Heart left ventricle (tissue), 13 donors: ENCODE results near the gene FLT4.

Experiments used
- POLR2A ChIP-seq, 2 donors: fragments of 450-650 bp; IDR thresholded peaks; one replicate each; pipeline ENCODE4 v1.6.1; 2017; ENCODE audit warnings: antibody characterized with exemption in 2 of 2, mild to moderate bottlenecking in 2 of 2, moderate library complexity in 2 of 2
- TF ChIP-seq, protein P1 (sequence below), 12 donors: fragments of 200-600 bp; sonication (generic) in 4 of 12; IDR thresholded peaks; one replicate each; pipeline versions ENCODE4 v1.5.0 to v1.8.0; 2018 to 2022; ENCODE audit warnings: antibody characterized with exemption in 12 of 12, mild to moderate bottlenecking in 5 of 12
- donor health status: ischemic (EF 13 %, LVEDD 7.1; RV severe dilation, severe dysfunction).
- donor health status: DM: no; HTN: yes; CAD: no.
- donor health status: DM: no; HTN: no; CAD: no.
- donor health status: ischemic (EF 25% LVEDD 6.9; RV normal size, moderate dysfunction).
- donor health status: ischemic (EF 25% LVEDD 5.7; RV mildly dilated, moderate dysfunction).
- donor health status: ischemic (EF 35%, LVEDD 5.7; RV mildly dilated, moderate dysfunction).
- donor health status: nonischemic (EF 11% LVEDD 7.7; RV severe dilation, severe dysfunction).
- donor health status: DM: yes; HTN: yes; CAD: no.
- donor health status: PGD.
- donor health status: ischemic (EF 29% LVEDD 5.4; RV normal size, mild dysfunction).
- donor health status: nonischemic (EF 23%, LVEDD 6.1; RV moderate dilation, normal function).

DNA sequence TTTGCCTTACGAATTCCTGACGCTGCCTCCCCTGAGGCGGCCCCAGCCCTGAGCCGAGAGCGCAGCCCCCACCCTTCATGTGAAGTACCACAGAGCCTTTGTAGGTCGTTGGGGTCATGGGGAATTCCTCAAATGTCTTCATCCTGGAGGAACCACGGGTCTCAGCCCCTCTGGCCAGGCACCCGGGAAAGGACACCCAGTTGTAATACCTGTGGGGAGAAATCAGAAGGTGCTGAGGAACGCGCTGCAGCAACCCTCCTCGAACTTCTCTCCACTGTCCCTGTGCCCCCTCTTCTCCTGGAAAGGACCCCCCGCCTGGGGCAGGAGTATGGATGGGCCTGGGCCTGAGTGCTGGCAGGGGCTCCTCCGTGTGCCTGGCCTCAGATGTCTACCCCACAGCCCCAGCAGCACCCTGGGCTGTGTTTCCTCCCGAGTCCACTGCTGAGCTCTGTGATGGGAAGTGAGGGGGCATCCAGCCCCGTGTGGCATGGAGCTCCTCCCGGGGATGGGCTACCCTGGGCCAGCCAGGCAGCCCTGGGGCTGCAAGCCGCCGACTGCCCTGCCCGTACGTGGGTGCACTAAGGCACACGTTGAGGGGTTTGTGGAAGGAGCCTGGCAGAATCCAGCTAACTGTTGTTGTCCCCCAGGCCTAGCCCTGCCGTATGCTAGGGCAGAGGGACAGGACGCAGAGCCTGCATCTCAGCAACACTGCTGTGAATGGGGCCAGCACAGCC lies 39.4 kb downstream of the FLT4 start:
- no peak for TF ChIP-seq POLR2A (IDR thresholded peaks at IDR 0.05)
- TF ChIP-seq, protein P1, sequence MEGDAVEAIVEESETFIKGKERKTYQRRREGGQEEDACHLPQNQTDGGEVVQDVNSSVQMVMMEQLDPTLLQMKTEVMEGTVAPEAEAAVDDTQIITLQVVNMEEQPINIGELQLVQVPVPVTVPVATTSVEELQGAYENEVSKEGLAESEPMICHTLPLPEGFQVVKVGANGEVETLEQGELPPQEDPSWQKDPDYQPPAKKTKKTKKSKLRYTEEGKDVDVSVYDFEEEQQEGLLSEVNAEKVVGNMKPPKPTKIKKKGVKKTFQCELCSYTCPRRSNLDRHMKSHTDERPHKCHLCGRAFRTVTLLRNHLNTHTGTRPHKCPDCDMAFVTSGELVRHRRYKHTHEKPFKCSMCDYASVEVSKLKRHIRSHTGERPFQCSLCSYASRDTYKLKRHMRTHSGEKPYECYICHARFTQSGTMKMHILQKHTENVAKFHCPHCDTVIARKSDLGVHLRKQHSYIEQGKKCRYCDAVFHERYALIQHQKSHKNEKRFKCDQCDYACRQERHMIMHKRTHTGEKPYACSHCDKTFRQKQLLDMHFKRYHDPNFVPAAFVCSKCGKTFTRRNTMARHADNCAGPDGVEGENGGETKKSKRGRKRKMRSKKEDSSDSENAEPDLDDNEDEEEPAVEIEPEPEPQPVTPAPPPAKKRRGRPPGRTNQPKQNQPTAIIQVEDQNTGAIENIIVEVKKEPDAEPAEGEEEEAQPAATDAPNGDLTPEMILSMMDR (IDR thresholded peaks at IDR 0.05), result no peak
